ENCODE results near the gene ZNF697.
"Not testable (repeated sequence)": the region's sequence is repeated elsewhere in the genome, so short reads cannot be mapped to it uniquely, and the experiment has no call there.

DNA sequence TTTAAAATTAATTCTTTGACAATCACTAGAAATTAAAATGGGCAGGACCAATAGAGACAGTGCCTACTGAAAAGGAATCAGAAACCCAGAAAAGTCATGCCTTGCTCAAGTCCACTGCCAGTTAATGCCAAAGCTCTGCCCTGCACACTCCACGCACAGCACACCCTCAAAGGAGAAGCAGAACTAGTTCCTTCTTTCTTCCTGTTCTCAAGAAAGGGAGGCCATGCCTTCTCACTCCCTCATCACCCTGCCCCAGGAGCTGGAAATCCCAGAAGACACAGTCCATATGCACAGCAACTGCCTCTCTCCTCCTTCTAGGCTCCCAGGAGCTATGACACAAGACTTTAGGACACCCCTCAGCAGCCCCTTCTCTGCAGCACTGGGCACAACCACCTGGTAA, 31.3 kb downstream of the ZNF697 start:
- TF ChIP-seq, protein P1, sequence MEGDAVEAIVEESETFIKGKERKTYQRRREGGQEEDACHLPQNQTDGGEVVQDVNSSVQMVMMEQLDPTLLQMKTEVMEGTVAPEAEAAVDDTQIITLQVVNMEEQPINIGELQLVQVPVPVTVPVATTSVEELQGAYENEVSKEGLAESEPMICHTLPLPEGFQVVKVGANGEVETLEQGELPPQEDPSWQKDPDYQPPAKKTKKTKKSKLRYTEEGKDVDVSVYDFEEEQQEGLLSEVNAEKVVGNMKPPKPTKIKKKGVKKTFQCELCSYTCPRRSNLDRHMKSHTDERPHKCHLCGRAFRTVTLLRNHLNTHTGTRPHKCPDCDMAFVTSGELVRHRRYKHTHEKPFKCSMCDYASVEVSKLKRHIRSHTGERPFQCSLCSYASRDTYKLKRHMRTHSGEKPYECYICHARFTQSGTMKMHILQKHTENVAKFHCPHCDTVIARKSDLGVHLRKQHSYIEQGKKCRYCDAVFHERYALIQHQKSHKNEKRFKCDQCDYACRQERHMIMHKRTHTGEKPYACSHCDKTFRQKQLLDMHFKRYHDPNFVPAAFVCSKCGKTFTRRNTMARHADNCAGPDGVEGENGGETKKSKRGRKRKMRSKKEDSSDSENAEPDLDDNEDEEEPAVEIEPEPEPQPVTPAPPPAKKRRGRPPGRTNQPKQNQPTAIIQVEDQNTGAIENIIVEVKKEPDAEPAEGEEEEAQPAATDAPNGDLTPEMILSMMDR (conservative IDR thresholded peaks at IDR 0.05) = not testable (repeated sequence)
- not testable (repeated sequence) for TF ChIP-seq EZH2 (IDR thresholded peaks at IDR 0.05; ENCODE audit: low read depth)
